HG03196 (cell line): ENCODE measurements around the gene NPB.

Experiments used
- ATAC-seq: cut with Tn5 transposase; IDR thresholded peaks from one replicate; pipeline ENCODE4 v1.9.1; 2021; ENCODE audit not compliant: unreplicated experiment

The NPB gene

GRCh38 chr17:81902023-81902652, at the start of gene NPB:
Gene NPB (plus strand): TSS chr17:81902238. CDS start chr17:81902278, 40 bp downstream.
- no peak for ATAC-seq

DNA sequence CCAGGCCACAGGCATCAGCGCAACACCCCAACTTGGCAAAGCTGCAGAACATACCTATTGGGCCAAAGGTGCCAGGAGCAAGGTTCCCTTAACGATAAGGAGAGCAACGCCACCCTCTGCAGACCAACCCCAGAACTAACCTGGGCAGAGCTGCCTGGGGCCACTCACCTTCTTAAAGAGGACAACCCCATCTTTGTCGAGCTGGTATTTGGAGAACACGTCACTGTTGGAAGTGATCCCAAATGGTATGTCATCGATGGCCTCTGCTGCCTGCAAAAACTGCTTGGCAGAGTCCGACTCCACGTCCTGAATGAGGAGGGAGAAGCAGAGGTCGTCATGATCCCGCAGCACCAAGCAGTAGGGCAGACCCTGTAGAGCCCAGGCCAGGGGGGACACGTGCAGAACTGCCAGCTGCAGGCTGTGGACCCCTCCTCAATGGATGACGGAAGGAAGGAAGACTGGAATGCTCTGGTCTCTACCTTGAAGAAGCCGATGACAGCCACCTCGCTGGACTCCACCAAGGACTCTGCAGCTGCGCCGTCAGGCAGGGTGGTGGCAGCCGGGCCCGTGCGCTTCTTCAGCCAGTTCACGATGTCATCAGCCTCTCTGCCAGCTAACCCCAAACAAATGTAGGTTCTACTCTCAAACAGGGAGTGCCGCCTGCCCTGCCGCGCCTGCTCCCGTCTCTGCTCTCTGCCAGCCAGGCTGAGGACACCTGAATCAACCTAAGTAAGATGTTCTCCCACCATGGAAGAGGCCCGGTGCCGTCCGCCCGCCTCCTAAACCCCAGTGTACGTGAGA, 46.9 kb upstream of the NPB start:
- ATAC-seq, result no peak

GRCh38 chr17:81858170-81858966, 43.7 kb upstream of the NPB start:
- no peak for ATAC-seq

DNA sequence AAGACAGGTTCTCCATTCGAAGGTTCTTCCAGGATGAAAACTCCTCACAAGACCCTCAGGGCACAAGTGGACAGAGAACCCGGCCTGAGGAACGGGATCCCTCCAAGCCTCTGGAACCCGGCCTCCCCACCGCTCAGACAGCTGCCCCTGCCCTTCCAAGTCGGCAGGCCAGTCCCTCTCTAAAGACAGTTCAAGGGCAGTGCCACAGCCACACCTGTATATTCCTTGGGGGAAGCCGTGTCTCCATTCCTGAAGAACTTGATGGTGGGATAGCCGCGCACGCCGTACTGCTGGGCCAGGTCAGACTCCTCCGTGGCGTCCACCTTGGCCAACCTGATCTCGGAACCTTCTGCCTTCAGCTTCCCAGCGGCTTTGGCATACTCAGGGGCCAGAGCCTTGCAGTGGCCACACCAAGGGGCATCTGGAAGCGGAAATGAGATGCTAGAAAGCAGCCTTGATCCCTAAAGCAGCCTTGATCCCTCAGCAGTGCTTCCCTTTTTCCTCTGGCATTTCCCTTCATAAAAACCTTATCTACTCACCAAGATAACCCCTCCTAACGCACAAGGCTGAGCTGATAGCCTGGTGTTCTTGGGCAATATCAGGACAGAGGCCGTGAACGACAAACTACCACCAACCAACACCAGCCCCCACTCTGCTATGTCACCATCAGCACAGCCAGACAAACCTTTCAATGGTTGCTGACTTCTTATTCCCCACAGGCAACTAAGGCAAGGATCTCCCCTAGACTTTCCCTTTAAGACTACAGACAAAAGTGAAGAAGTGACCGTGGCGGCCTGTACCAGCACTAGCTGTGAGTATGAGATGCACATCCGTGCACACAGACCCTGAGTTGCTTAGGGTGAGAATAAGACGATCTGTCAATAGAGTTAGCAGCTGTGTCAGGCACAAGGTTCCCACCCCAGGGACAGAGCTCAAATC, 42.8 kb upstream of the NPB start:
- ATAC-seq, result no peak

DNA sequence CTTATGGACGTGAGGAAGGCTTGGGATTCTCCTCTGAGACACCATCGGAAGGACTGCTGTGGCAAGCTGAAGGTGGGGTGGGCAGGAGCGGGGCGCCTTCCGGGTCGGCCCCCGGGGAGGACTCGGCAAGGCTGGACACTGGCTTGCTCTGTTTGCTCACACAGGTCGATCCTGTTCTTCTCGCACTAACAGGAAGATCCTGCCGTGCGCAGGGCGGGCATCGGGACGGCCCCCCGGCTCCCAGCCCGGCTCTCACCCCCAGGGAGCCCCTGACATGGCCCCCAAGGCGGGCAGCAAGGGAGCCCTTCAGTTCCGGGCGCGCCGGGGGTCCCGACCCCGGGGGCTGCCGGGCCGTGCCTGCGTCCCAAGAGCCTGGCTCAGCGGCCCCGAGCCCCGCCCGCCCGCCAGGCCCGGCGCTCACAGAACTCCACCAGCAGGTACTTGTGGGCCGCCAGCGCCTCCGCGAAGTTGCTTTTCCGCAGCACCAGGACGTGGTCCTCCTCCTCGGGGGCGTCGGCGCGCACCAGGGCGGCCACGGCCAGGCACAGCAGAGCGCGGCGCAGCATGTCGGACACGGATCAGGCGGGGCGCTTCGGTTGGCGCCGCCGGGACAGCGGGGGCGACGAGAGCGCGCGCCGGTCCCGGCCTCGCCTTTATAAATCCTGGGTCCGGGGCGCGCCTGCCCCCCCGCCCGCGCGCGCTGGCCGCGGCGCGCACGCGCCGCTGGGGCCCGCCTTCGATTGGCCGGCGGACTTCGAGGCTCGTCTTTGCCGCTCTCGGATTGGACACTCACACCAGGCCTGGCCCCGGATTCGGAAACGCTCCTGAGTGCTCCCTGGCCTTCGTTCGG, 41.9 kb upstream of the NPB start, which contains the start of gene P4HB:
Gene P4HB (minus strand): TSS at position 630 of the 850 bp plus-strand sequence. CDS start 64 bp downstream, at position 566.
- ATAC-seq, result peak; percentile 8

GRCh38 chr17:81860756-81861568, 41.1 kb upstream of the NPB start:
- ATAC-seq, result peak; percentile 77

DNA sequence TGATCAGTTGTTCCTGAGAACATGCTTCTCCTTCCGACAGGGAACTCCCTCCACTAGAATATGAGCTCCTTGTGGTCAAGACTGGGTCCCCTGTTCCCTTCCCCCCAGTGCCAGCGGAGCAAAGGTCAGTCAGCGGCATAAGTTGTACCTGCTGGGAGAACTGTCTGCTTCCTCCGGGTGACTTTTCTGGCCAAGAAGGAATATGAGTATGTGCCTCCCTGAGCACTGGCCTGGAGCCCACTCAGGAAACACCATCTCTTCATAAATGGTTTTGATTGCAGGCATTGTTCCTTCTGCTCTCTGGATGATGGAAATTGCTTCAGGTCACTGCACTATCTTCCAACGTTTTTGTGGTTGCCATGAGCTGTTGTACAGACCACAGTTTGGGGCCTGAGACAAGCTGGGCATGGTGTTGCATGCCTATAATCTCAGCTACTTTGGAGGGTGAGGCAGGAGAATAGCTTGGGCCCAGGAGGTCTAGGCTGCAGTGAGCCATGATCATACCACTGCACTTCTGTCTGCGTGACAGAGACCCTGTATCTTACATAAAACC, 38.8 kb upstream of the NPB start:
- ATAC-seq, result no peak

- ATAC-seq, result no peak
Measured at GRCh38 chr17:81863833-81864768, 37.9 kb upstream of the NPB start.

DNA sequence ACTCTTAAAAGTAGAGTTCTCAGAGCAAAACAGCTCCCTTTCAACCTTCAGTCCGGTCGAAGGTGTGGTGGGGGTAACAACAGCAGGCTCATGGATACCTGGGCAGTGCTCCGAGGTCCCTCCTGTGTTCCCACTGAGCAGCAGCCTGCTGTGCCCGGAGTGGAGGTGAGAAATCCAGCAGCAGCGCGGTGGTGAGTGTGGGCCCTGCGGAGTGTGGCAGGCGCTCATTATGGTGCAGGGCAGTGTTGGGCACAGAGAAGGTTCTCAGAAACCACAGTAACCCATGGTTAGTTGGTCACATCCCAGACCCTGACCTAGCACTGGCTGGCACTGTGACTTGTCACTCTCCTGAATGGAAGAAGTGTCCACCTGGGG, 36.7 kb upstream of the NPB start:
- ATAC-seq, result no peak

- ATAC-seq, result no peak
Measured at GRCh38 chr17:81865733-81866439, 36.2 kb upstream of the NPB start.

- ATAC-seq, result no peak
Measured at GRCh38 chr17:81866440-81867169, 35.4 kb upstream of the NPB start.

DNA sequence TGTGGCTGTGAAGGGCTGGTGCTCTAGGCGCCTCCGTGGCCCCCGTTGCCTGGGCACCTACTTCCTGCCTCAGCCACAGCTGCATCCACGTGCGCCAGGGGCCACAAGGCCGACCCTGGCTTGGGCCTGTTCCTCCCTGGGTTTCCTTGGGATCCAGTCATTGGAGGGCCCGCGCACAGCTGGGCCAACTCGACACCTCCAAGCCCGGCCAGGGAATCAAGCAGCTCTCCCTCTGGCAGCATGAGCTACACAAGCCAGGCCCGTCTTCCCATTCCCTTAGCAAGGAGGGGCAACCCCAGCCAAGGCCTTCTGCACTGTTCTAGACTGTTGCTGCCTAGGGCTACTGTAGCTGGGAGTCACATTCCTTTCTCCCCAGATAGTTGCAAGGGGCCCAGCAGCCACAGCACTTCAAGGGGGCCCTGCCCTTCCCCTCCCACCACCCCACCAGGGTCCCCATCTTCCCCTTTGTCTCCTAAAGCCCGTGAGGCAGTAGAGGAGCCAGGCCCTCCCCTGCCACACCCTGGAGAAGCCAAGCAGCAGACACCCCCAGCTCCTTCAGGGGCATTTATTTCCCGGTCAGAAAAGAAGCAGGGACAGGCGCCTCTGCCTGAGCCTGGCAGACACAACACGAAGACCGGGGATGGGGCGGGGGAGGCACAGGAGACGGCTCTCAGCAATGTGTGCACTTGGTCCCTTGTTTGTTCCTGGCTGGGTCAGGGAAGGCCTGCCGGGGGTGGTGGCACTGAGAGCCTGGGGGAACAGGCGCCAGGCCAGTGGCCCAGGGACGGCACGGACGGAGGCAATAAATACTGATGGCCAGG, 34.7 kb upstream of the NPB start:
- ATAC-seq, result no peak

DNA sequence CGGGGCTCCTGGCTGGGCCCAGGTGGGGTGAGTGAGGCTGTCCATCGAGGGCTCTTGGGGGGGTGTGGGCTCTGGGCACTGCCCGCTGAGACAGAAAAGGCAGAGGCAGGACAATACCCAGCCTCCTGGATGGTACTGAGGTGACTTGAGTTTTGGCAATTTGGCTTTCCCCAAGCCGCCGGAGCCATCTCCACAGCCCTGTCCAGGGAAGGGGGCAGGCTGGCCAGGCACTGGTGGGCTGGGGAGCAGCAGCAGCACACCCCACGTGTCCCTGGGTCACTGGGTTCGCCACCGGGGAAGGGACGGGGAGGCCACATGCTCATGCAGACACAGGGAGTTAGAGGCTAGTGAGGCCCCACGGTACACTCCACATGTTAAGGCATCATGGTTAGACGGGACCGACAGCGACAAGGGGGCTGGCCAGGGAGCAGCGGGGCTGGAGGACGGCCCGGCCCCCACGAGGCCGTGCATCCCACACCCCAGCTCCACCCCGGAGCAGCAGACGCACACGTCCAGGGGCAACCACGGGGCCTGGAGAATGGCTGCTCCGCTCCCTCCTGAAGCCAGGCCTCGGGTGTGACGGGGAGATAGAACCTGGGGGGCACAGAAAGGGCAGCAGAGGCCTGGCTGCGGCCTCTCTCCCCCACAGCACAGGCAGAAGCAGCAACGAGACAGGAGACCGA, 33.9 kb upstream of the NPB start:
- ATAC-seq, result no peak

DNA sequence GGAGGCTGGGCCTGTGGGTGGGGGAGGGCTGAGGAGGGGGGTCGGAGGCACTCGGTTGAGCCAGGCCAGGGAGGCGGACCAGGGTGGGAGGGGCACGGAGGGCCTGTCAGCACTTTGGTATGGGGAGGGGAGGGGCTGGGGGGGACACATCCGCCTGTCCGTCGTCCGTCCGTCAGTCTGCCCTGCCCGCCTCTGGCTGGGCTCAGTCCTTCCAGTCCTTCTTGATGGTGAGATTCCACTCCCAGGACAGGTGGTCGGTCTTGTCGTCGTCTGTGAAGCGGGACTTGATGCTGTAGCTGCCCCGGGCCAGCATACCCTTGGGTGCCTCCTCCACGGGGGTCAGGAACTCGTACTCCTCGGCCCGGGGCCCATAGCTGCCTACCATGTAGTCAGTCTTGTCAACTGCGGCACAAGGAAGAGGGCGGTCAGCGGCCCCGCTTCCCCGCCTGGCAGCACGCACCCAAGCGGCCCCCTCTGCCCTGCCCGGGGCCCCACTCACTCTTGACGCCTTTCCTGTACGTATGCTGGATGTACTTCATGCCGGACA, 33.3 kb upstream of the NPB start:
- no peak for ATAC-seq
